RWPE1 (cell line): ENCODE data around the gene SPINT1.

ENCODE experiments used
- CTCF ChIA-PET: fragments of 350-600 bp; sonication (Branson Sonifier 250); formaldehyde crosslinking; extraction: SDS; loops from one replicate; lab custom pipeline; 2021; lab: Yijun Ruan, JAX
- POLR2A ChIA-PET: fragments of 400-600 bp; formaldehyde crosslinking; extraction: SDS; loops from one replicate; lab custom pipeline; 2020; ENCODE audit warnings: antibody characterized with exemption; ENCODE audit not compliant: low non-redundant PET; lab: Yijun Ruan, JAX
- DNase-seq: peaks from one replicate; pipeline ENCODE4 v3.0.0; 2012; ENCODE audit warnings: low spot score
- H3K27ac ChIP-seq: fragments of 450-650 bp; 2 replicates; pipeline ENCODE4 v1.5.1; 2017
- CTCF ChIP-seq: fragments of 450-650 bp; conservative IDR thresholded peaks from 2 replicates; pipeline ENCODE4 v1.5.1; 2017; ENCODE audit warnings: low read depth, mild to moderate bottlenecking

The SPINT1 gene

GRCh38 chr15:40845511-40846284, 1.9 kb downstream of the SPINT1 start:
- TF ChIP-seq CTCF = no peak
- H3K27ac ChIP-seq = peak overlapping the region; percentile 68
- POLR2A ChIA-PET = no interaction called here
- CTCF ChIA-PET = interaction anchor here (0.7 to 2.6 kb wide), 3 partner anchors 12 to 304 kb away, joined by 4 to 16 read pairs (median 4); no protein-coding TSS in a partner anchor
- peak; percentile 97 for DNase-seq

GRCh38 chr15:40846841-40847222, 3.0 kb downstream of the SPINT1 start:
- DNase-seq = no peak
- ChIA-PET POLR2A (interaction anchor here (1.1 kb wide), 1 partner anchor 10 kb away, joined by 6 read pairs; no protein-coding TSS in a partner anchor), CTCF (interaction anchor here (0.7 to 2.6 kb wide), 4 partner anchors 10 to 65 kb away, joined by 3 to 16 read pairs (median 4); partner anchors contain the start of gene VPS18)
- peak overlapping the region; percentile 68 for H3K27ac ChIP-seq
- no peak for TF ChIP-seq CTCF

GRCh38 chr15:40847223-40847961, 3.5 kb downstream of the SPINT1 start:
- peak; percentile 78 for DNase-seq
- ChIA-PET CTCF (interaction anchor here (0.7 to 2.6 kb wide), 4 partner anchors 10 to 65 kb away, joined by 3 to 16 read pairs (median 4); partner anchors contain the start of gene VPS18), POLR2A (interaction anchor here (1.1 kb wide), 1 partner anchor 10 kb away, joined by 6 read pairs; no protein-coding TSS in a partner anchor)
- peak overlapping the region; percentile 68 for H3K27ac ChIP-seq
- TF ChIP-seq CTCF = no peak

GRCh38 chr15:40850576-40851112, 6.8 kb downstream of the SPINT1 start:
- ChIA-PET CTCF (interaction anchor here (0.7 to 1.4 kb wide), 4 partner anchors 8 to 80 kb away, joined by 3 to 5 read pairs (median 4); partner anchors contain the start of gene VPS18), POLR2A (no interaction called here)
- TF ChIP-seq CTCF = no peak
- no peak for DNase-seq
- H3K27ac ChIP-seq = no peak overlapping the region

GRCh38 chr15:40852529-40852928, 8.7 kb downstream of the SPINT1 start:
- ChIA-PET CTCF (interaction anchor here (0.6 kb wide), 1 partner anchor 173 kb away, joined by 3 read pairs; no protein-coding TSS in a partner anchor), POLR2A (no interaction called here)
- TF ChIP-seq CTCF = no peak
- H3K27ac ChIP-seq = no peak overlapping the region
- no peak for DNase-seq

GRCh38 chr15:40853241-40853890, 9.5 kb downstream of the SPINT1 start:
- ChIA-PET POLR2A (no interaction called here), CTCF (interaction anchor here (1.6 kb wide), 1 partner anchor 39 kb away, joined by 6 read pairs; no protein-coding TSS in a partner anchor)
- DNase-seq = no peak
- no peak overlapping the region for H3K27ac ChIP-seq
- TF ChIP-seq CTCF = no peak
